Gastrocnemius medialis (tissue), 4 donors: ENCODE results near the gene SUN1.

Experiments
- CTCF ChIP-seq, 5 experiments: fragments of 450-650 bp in 3 of 5; fragments of 200-600 bp in 2 of 5; sonication (generic) in 2 of 5; IDR thresholded peaks in 4 of 5; conservative IDR thresholded peaks in 1 of 5; 1 replicate in 4 of 5; 2 replicates in 1 of 5; pipeline ENCODE4 v1.5.1; 2016 to 2019; ENCODE audit warnings: antibody characterized with exemption in 5 of 5, mild to moderate bottlenecking in 3 of 5, moderate library complexity in 3 of 5
- POLR2A ChIP-seq, 2 donors: fragments of 450-650 bp; IDR thresholded peaks; one replicate each; pipeline ENCODE4 v1.6.1; 2017; ENCODE audit warnings: antibody characterized with exemption in 2 of 2, mild to moderate bottlenecking in 2 of 2, moderate library complexity in 2 of 2

GRCh38 chr7:881441-882234 is 49.4 kb downstream of the SUN1 start:
- TF ChIP-seq CTCF (IDR thresholded peaks at IDR 0.05 in 4 of 5, conservative IDR thresholded peaks at IDR 0.05 in 1 of 5), result no peak
- no peak for TF ChIP-seq POLR2A (IDR thresholded peaks at IDR 0.05)
